ENCODE results near the gene ANKS1A.

DNA sequence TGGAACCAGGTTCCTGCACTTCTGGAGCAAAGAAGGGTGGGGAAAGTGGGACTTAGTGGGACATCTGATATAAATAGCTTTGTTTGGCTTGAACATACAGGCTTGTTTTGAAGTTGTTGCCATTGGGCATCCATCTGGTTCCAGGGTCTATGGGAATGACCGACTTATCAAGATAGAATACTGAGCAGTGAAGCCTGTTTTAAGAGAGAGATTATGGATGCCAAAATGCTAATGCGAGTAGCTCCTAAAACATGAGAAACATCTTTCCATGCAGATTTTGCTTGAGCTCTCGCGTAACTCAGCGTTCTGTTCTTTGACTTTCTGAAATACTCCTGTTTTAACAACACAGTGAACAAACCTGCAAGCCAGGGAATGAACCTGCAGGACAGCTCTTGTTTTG, 98.5 kb downstream of the ANKS1A start:
- TF ChIP-seq, protein P1, sequence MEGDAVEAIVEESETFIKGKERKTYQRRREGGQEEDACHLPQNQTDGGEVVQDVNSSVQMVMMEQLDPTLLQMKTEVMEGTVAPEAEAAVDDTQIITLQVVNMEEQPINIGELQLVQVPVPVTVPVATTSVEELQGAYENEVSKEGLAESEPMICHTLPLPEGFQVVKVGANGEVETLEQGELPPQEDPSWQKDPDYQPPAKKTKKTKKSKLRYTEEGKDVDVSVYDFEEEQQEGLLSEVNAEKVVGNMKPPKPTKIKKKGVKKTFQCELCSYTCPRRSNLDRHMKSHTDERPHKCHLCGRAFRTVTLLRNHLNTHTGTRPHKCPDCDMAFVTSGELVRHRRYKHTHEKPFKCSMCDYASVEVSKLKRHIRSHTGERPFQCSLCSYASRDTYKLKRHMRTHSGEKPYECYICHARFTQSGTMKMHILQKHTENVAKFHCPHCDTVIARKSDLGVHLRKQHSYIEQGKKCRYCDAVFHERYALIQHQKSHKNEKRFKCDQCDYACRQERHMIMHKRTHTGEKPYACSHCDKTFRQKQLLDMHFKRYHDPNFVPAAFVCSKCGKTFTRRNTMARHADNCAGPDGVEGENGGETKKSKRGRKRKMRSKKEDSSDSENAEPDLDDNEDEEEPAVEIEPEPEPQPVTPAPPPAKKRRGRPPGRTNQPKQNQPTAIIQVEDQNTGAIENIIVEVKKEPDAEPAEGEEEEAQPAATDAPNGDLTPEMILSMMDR (IDR thresholded peaks at IDR 0.05; ENCODE audit: low read depth, low read length, poor library complexity, severe bottlenecking), result no peak
- no peak for TF ChIP-seq EZH2phosphoT487 (IDR thresholded peaks at IDR 0.05; ENCODE audit: borderline replicate concordance, low read length)
